IMR-90 (cell line): ENCODE measurements around the gene B3GALT4.

ENCODE experiments used
- CEBPB ChIP-seq: IDR thresholded peaks from 2 replicates; pipeline ENCODE4 v1.6.1; 2012; ENCODE audit warnings: low read depth, low read length, improper control_type of control experiment
- MXI1 ChIP-seq: IDR thresholded peaks from 2 replicates; pipeline ENCODE4 v1.6.1; 2012; ENCODE audit warnings: low read depth, mild to moderate bottlenecking, low read length, moderate library complexity, borderline replicate concordance
- TF ChIP-seq, protein P1 (sequence below): conservative IDR thresholded peaks from 2 replicates; pipeline ENCODE4 v1.5.1; 2012; ENCODE audit warnings: mild to moderate bottlenecking, low read depth, low read length, improper control_type of control experiment

DNA sequence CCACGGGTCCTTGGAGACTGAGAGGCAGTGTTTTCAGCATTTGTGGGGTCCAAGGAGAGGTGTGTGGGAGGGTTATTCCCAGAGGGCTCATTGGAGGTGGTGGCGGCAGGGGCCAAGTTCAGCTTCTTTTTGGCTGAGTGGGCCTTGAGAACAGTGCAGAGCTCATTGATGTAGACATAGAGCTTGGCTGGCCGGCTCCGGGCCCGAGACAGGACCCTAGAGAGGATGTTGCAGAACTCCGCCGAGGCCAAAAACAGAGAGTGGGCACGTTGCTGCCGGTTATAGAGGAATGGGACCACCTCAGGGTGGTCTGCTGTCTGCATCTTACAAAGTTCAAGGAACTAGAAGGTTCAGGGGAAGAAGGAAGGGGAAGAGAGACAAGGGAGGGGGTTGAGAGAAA is 44.3 kb downstream of the B3GALT4 start:
- TF ChIP-seq, protein P1, sequence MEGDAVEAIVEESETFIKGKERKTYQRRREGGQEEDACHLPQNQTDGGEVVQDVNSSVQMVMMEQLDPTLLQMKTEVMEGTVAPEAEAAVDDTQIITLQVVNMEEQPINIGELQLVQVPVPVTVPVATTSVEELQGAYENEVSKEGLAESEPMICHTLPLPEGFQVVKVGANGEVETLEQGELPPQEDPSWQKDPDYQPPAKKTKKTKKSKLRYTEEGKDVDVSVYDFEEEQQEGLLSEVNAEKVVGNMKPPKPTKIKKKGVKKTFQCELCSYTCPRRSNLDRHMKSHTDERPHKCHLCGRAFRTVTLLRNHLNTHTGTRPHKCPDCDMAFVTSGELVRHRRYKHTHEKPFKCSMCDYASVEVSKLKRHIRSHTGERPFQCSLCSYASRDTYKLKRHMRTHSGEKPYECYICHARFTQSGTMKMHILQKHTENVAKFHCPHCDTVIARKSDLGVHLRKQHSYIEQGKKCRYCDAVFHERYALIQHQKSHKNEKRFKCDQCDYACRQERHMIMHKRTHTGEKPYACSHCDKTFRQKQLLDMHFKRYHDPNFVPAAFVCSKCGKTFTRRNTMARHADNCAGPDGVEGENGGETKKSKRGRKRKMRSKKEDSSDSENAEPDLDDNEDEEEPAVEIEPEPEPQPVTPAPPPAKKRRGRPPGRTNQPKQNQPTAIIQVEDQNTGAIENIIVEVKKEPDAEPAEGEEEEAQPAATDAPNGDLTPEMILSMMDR = no peak
- TF ChIP-seq CEBPB (no peak), MXI1 (no peak)
